Type B pancreatic cell (in vitro differentiated cells): ENCODE data around the gene SDK1. TPM values are rescaled to one million over a fixed set of nuclear protein-coding genes. Genes with fewer than 3 reads are reported as not detected.

Experiments
- DNase-seq: peaks from one replicate; pipeline ENCODE4 v3.0.0; 2021; ENCODE audit warnings: mixed read lengths; ENCODE audit not compliant: unreplicated experiment; ENCODE audit errors: extremely low spot score
- H3K27ac Mint-ChIP-seq: 2 replicates; pipeline ENCODE4 v1.8.0; 2021; ENCODE audit warnings: mild to moderate bottlenecking, mixed read lengths
- H3K27me3 Mint-ChIP-seq: 2 replicates; pipeline ENCODE4 v1.8.0; 2021; ENCODE audit warnings: mixed read lengths
- H3K36me3 Mint-ChIP-seq: 2 replicates; pipeline ENCODE4 v1.8.0; 2021; ENCODE audit warnings: mixed read lengths
- H3K4me1 Mint-ChIP-seq: one replicate; pipeline ENCODE4 v1.8.0; 2021; ENCODE audit warnings: mixed read lengths; ENCODE audit not compliant: unreplicated experiment
- H3K4me3 Mint-ChIP-seq: 2 replicates; pipeline ENCODE4 v1.8.0; 2021; ENCODE audit warnings: mild to moderate bottlenecking, mixed read lengths
- H3K9me3 Mint-ChIP-seq: 2 replicates; pipeline ENCODE4 v1.8.0; 2021; ENCODE audit warnings: mixed read lengths
- CTCF ChIP-seq: fragments of 200-600 bp; sonication (generic); conservative IDR thresholded peaks from 2 replicates; pipeline ENCODE4 v1.5.0; 2021; ENCODE audit warnings: antibody characterized with exemption, mild to moderate bottlenecking
- total RNA-seq: library from RNA; stranded (reverse); gene quantifications from 2 replicates; pipeline ENCODE4 v1.2.1, GENCODE V29; 2021; ENCODE audit warnings: low replicate concordance

Gene SDK1
- total RNA-seq, 1 donor from 2014 or later = 26.1 TPM

GRCh38 chr7:3955751-3956696, 655.0 kb downstream of the SDK1 start:
- H3K9me3 Mint-ChIP-seq = no peaks in the 10 kb centered on the region
- no peak overlapping the region for H3K27ac Mint-ChIP-seq
- H3K4me1 Mint-ChIP-seq = no peaks in the 10 kb centered on the region
- no peak for DNase-seq
- H3K27me3 Mint-ChIP-seq = no peaks in the 10 kb centered on the region
- no peak for TF ChIP-seq CTCF
- H3K36me3 Mint-ChIP-seq = peaks cover 5% of the 10 kb centered on the region
- no peak overlapping the region for H3K4me3 Mint-ChIP-seq

GRCh38 chr7:3956949-3957348, 655.9 kb downstream of the SDK1 start:
- H3K27ac Mint-ChIP-seq = no peak overlapping the region
- no peak for DNase-seq
- H3K4me3 Mint-ChIP-seq = no peak overlapping the region
- peaks cover 3% of the 10 kb centered on the region for H3K36me3 Mint-ChIP-seq
- H3K27me3 Mint-ChIP-seq = no peaks in the 10 kb centered on the region
- H3K9me3 Mint-ChIP-seq = no peaks in the 10 kb centered on the region
- no peak for TF ChIP-seq CTCF
- H3K4me1 Mint-ChIP-seq = no peaks in the 10 kb centered on the region

- no peak overlapping the region for H3K4me3 Mint-ChIP-seq
- H3K4me1 Mint-ChIP-seq = no peaks in the 10 kb centered on the region
- no peak overlapping the region for H3K27ac Mint-ChIP-seq
- H3K9me3 Mint-ChIP-seq = no peaks in the 10 kb centered on the region
- no peaks in the 10 kb centered on the region for H3K27me3 Mint-ChIP-seq
- no peak for DNase-seq
- TF ChIP-seq CTCF = no peak
- H3K36me3 Mint-ChIP-seq = peaks cover 4% of the 10 kb centered on the region
Measured at GRCh38 chr7:3957472-3958108, 656.5 kb downstream of the SDK1 start.

- no peak for DNase-seq
- Mint-ChIP-seq H3K4me1 (no peaks in the 10 kb centered on the region), H3K9me3 (no peaks in the 10 kb centered on the region), H3K4me3 (no peak overlapping the region), H3K27ac (no peak overlapping the region), H3K36me3 (peaks cover 4% of the 10 kb centered on the region), H3K27me3 (no peaks in the 10 kb centered on the region)
- TF ChIP-seq CTCF = no peak
Measured at GRCh38 chr7:3958109-3958483, 657.0 kb downstream of the SDK1 start.

- no peak for TF ChIP-seq CTCF
- Mint-ChIP-seq H3K36me3 (peaks cover 8% of the 10 kb centered on the region), H3K27ac (no peak overlapping the region), H3K9me3 (no peaks in the 10 kb centered on the region), H3K4me1 (no peaks in the 10 kb centered on the region), H3K27me3 (no peaks in the 10 kb centered on the region), H3K4me3 (no peak overlapping the region)
- no peak for DNase-seq
Measured at GRCh38 chr7:3959364-3959763, 658.3 kb downstream of the SDK1 start.
